Sigmoid colon (tissue), 4 donors: Measurements from ENCODE around the gene UNC5A.

Source experiments
- CTCF ChIP-seq, 4 experiments: fragments of 450-650 bp in 3 of 4; fragments of 200-600 bp in 1 of 4; IDR thresholded peaks; one replicate each; pipeline ENCODE4 v1.5.1; 2016 to 2019; ENCODE audit warnings: antibody characterized with exemption in 4 of 4, mild to moderate bottlenecking in 3 of 4, moderate library complexity in 2 of 4
- POLR2A ChIP-seq, 2 donors: fragments of 450-650 bp; IDR thresholded peaks; one replicate each; pipeline ENCODE4 v1.6.1; 2016; ENCODE audit warnings: antibody characterized with exemption in 2 of 2, mild to moderate bottlenecking in 2 of 2, moderate library complexity in 2 of 2
- POLR2AphosphoS5 ChIP-seq, 4 donors: sonication (generic); formaldehyde crosslinking; IDR thresholded peaks; one replicate each; pipeline ENCODE4 v1.6.1; 2017; ENCODE audit warnings: antibody characterized with exemption in 4 of 4

- TF ChIP-seq CTCF (IDR thresholded peaks at IDR 0.05) (no peak), POLR2A (IDR thresholded peaks at IDR 0.05) (no peak), POLR2AphosphoS5 (IDR thresholded peaks at IDR 0.05) (no peak)
These were observed 25.6 kb downstream of the UNC5A start for GRCh38 chr5:176835918-176836317.
